SH-SY5Y (cell line): ENCODE results near the gene HECTD2.

Source experiments
- GATA2 ChIP-seq: IDR thresholded peaks from 2 replicates; pipeline ENCODE4 v1.6.1; 2011; ENCODE audit warnings: mild to moderate bottlenecking, low read depth, low read length
- GATA3 ChIP-seq: IDR thresholded peaks from 2 replicates; pipeline ENCODE4 v1.6.1; 2011; ENCODE audit warnings: low read depth, mild to moderate bottlenecking, low read length, moderate library complexity

DNA sequence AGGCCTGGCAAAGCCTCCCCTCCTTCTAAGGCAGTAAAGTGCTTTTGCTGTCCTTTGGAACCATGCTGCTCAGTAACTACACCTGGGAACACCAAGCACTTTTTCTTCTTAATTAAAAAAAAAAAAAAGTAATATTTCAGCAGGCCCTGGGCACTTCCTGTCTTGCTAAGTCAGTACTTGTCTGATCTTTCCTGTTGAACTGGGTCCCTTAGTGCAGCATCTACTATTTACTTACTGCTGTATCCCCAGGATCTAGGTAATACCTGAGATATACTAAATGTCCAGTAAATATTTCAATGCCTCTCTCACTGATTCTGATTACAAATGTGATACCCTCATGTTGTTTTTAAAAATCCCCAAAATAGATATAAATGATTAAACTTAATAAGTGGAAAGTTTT, 145.3 kb downstream of the HECTD2 start:
- TF ChIP-seq GATA2 (no peak), GATA3 (no peak)
